Liver (tissue), 9 donors: ENCODE results near the gene PPP3CA. TPM values are rescaled to one million over a fixed set of nuclear protein-coding genes. Genes with fewer than 3 reads are reported as not detected.

Experiments
- DNase-seq: peaks from one replicate; pipeline ENCODE4 v3.0.0-alpha.2; 2017; ENCODE audit warnings: low spot score
- H3K27ac ChIP-seq, 2 donors: one replicate each; pipeline ENCODE4 v1.7.0; 2013; ENCODE audit warnings: inconsistent platforms in 2 of 2, low read length in 2 of 2, control low read depth in 1 of 2, low read depth in 1 of 2, mild to moderate bottlenecking in 1 of 2
- H3K27me3 ChIP-seq, 4 donors: one replicate each; pipeline versions ENCODE4 v1.6.1 to v1.7.0; 2013; ENCODE audit warnings: low read length in 3 of 4, inconsistent platforms in 1 of 4, mild to moderate bottlenecking in 1 of 4, moderate library complexity in 1 of 4; ENCODE audit not compliant: control insufficient read depth in 4 of 4, insufficient read depth in 4 of 4
- H3K36me3 ChIP-seq, 4 donors: one replicate each; pipeline versions ENCODE4 v1.6.1 to v1.7.0; 2013; ENCODE audit warnings: low read length in 3 of 4, mild to moderate bottlenecking in 3 of 4, low read depth in 1 of 4, moderate library complexity in 1 of 4; ENCODE audit not compliant: control insufficient read depth in 4 of 4, insufficient read depth in 3 of 4
- H3K4me1 ChIP-seq, 4 donors: one replicate each; pipeline versions ENCODE4 v1.6.1 to v1.7.0; 2013; ENCODE audit warnings: low read length in 3 of 4, mild to moderate bottlenecking in 3 of 4, moderate library complexity in 1 of 4; ENCODE audit not compliant: control insufficient read depth in 4 of 4, insufficient read depth in 4 of 4
- H3K4me3 ChIP-seq, 3 donors: one replicate each; pipeline versions ENCODE4 v1.6.1 to v1.7.0; 2013; ENCODE audit warnings: low read length in 3 of 3, control low read depth in 1 of 3, low read depth in 1 of 3, mild to moderate bottlenecking in 1 of 3
- H3K9ac ChIP-seq, 2 donors: one replicate each; pipeline ENCODE4 v1.7.0; 2013; ENCODE audit warnings: low read length in 2 of 2, mild to moderate bottlenecking in 2 of 2, moderate library complexity in 2 of 2, control low read depth in 1 of 2, low read depth in 1 of 2
- H3K9me3 ChIP-seq, 4 donors: one replicate each; pipeline versions ENCODE4 v1.6.1 to v1.7.0; 2013; ENCODE audit warnings: low read length in 3 of 4; ENCODE audit not compliant: control insufficient read depth in 4 of 4
- EGR1 ChIP-seq, 2 donors: IDR thresholded peaks; 2 replicates each; pipeline ENCODE4 v1.6.1; 2016 to 2018; ENCODE audit warnings: antibody characterized with exemption in 2 of 2, low read depth in 2 of 2
- FOXA1 ChIP-seq: IDR thresholded peaks from 2 replicates; pipeline ENCODE4 v1.6.1; 2016; ENCODE audit warnings: antibody characterized with exemption
- FOXA2 ChIP-seq: IDR thresholded peaks from 2 replicates; pipeline ENCODE4 v1.6.1; 2016; ENCODE audit warnings: antibody characterized with exemption
- GABPA ChIP-seq, 2 donors: IDR thresholded peaks in 1 of 2; conservative IDR thresholded peaks in 1 of 2; 2 replicates each; pipeline ENCODE4 v1.6.1; 2016; ENCODE audit warnings: antibody characterized with exemption in 2 of 2, mild to moderate bottlenecking in 1 of 2, moderate library complexity in 1 of 2
- HNF4A ChIP-seq, 2 donors: conservative IDR thresholded peaks; 2 replicates each; pipeline ENCODE4 v1.6.1; 2016; ENCODE audit warnings: antibody characterized with exemption in 2 of 2, mild to moderate bottlenecking in 2 of 2
- HNF4G ChIP-seq: IDR thresholded peaks from 2 replicates; pipeline ENCODE4 v1.6.1; 2016; ENCODE audit warnings: antibody characterized with exemption
- NR2F2 ChIP-seq: IDR thresholded peaks from 2 replicates; pipeline ENCODE4 v1.6.1; 2016; ENCODE audit warnings: antibody characterized with exemption
- RAD21 ChIP-seq, 2 donors: IDR thresholded peaks; 2 replicates each; pipeline ENCODE4 v1.6.1; 2016; ENCODE audit warnings: antibody characterized with exemption in 2 of 2, mild to moderate bottlenecking in 2 of 2
- RXRA ChIP-seq, 2 donors: IDR thresholded peaks; 2 replicates each; pipeline ENCODE4 v1.6.1; 2017 to 2018; ENCODE audit warnings: antibody characterized with exemption in 2 of 2, mild to moderate bottlenecking in 1 of 2
- SP1 ChIP-seq: IDR thresholded peaks from 2 replicates; pipeline ENCODE4 v1.6.1; 2018; ENCODE audit warnings: antibody characterized with exemption, mild to moderate bottlenecking
- YY1 ChIP-seq: IDR thresholded peaks from 2 replicates; pipeline ENCODE4 v1.6.1; 2016; ENCODE audit warnings: antibody characterized with exemption, mild to moderate bottlenecking
- WGBS: extraction: QIAGEN DNeasy Blood & Tissue Kit; methylation state at CpG from one replicate; pipeline ENCODE4 v1.1.7; 2013; 5-methylcytosine and 5-hydroxymethylcytosine counted together
- polyA plus RNA-seq, 2 donors: library from polyadenylated mRNA; stranded (reverse) in 1 of 2; unstranded in 1 of 2; fragments of 200-250 nt in 1 of 2; fragments of >200 nt in 1 of 2; fragmentation: Nextera tagmentation in 1 of 2; extraction: Ambion mirVana in 1 of 2; gene quantifications; one replicate each; pipeline versions ENCODE4 v1.2.1 to v1.2.3, GENCODE V29; 2013 to 2015
- total RNA-seq, 2 donors: library from RNA; depleted of rRNA; stranded (reverse); fragments of >200 nt; gene quantifications; one replicate each; pipeline ENCODE4 v1.2.3, GENCODE V29; 2014
- TF ChIP-seq, protein P1 (sequence below): IDR thresholded peaks from 2 replicates; pipeline ENCODE4 v1.6.1; 2016; ENCODE audit warnings: antibody characterized with exemption
- TF ChIP-seq, protein P2 (sequence below): fragments of 150-350 bp; IDR thresholded peaks from 2 replicates; pipeline ENCODE4 v1.5.1; 2017; ENCODE audit warnings: improper control_type of control experiment, low read depth, low read length; ENCODE audit not compliant: missing input control
- TF ChIP-seq, protein P3 (sequence below): IDR thresholded peaks from 2 replicates; pipeline ENCODE4 v1.6.1; 2016; ENCODE audit warnings: antibody characterized with exemption, mild to moderate bottlenecking
- TF ChIP-seq, protein P4 (sequence below): IDR thresholded peaks from 2 replicates; pipeline ENCODE4 v1.6.1; 2016; ENCODE audit warnings: antibody characterized with exemption
- TF ChIP-seq, protein P5 (sequence below): IDR thresholded peaks from 2 replicates; pipeline ENCODE4 v1.6.1; 2016; ENCODE audit warnings: antibody characterized with exemption
- donor health status: healthy.
- donor health status: healthy.
- donor health status: healthy.
- donor health status: healthy.
- donor health status: healthy.

Gene PPP3CA
- total and polyA plus RNA-seq, 4 donors = 3.6 to 18.2 (median 14.2) TPM

DNA sequence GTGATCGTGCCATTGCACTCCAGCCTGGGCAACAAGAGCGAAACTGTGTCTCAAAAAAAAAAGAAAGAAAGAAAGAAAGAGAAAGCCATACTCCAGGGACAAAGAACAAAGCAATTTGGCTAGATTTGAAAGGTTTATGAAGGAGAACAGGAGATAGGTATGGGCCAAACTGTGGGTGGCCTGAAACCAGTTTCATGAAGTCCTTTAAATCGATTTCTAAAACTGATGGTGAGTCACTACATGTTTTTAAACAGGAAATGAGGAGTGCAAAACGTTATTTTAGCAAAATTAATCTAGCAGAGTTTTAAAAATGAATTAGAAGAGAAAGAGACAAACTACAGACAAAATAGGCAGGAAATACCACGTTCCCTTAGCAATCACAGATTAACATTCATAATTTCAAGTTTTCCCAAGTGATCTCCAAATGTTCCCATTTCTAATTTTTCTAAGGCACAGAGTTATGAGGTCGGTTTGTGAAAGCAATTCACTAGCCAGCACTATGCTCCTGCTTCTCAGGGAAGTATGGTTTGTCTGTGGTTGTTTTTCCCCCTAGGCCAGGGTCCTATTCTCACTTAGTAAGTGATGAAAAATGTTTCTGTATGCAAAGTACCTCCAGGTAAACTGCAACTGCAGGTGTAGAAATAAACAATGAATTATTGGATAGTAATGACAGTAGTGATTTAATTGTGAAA lies 190.6 kb downstream of the PPP3CA start:
- TF ChIP-seq SP1 (no peak), RXRA (IDR thresholded peaks at IDR 0.05) (no peak), NR2F2 (no peak), RAD21 (IDR thresholded peaks at IDR 0.05) (no peak), YY1 (no peak), GABPA (IDR thresholded peaks at IDR 0.05 in 1 of 2, conservative IDR thresholded peaks at IDR 0.05 in 1 of 2) (no peak), HNF4G (no peak), FOXA1 (no peak), FOXA2 (no peak), EGR1 (IDR thresholded peaks at IDR 0.05; ENCODE audit: low read depth in 2 of 2) (no peak), HNF4A (conservative IDR thresholded peaks at IDR 0.05) (no peak)
- TF ChIP-seq, protein P1, sequence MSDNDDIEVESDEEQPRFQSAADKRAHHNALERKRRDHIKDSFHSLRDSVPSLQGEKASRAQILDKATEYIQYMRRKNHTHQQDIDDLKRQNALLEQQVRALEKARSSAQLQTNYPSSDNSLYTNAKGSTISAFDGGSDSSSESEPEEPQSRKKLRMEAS = no peak
- TF ChIP-seq, protein P2, sequence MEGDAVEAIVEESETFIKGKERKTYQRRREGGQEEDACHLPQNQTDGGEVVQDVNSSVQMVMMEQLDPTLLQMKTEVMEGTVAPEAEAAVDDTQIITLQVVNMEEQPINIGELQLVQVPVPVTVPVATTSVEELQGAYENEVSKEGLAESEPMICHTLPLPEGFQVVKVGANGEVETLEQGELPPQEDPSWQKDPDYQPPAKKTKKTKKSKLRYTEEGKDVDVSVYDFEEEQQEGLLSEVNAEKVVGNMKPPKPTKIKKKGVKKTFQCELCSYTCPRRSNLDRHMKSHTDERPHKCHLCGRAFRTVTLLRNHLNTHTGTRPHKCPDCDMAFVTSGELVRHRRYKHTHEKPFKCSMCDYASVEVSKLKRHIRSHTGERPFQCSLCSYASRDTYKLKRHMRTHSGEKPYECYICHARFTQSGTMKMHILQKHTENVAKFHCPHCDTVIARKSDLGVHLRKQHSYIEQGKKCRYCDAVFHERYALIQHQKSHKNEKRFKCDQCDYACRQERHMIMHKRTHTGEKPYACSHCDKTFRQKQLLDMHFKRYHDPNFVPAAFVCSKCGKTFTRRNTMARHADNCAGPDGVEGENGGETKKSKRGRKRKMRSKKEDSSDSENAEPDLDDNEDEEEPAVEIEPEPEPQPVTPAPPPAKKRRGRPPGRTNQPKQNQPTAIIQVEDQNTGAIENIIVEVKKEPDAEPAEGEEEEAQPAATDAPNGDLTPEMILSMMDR = no peak
- TF ChIP-seq, protein P3, sequence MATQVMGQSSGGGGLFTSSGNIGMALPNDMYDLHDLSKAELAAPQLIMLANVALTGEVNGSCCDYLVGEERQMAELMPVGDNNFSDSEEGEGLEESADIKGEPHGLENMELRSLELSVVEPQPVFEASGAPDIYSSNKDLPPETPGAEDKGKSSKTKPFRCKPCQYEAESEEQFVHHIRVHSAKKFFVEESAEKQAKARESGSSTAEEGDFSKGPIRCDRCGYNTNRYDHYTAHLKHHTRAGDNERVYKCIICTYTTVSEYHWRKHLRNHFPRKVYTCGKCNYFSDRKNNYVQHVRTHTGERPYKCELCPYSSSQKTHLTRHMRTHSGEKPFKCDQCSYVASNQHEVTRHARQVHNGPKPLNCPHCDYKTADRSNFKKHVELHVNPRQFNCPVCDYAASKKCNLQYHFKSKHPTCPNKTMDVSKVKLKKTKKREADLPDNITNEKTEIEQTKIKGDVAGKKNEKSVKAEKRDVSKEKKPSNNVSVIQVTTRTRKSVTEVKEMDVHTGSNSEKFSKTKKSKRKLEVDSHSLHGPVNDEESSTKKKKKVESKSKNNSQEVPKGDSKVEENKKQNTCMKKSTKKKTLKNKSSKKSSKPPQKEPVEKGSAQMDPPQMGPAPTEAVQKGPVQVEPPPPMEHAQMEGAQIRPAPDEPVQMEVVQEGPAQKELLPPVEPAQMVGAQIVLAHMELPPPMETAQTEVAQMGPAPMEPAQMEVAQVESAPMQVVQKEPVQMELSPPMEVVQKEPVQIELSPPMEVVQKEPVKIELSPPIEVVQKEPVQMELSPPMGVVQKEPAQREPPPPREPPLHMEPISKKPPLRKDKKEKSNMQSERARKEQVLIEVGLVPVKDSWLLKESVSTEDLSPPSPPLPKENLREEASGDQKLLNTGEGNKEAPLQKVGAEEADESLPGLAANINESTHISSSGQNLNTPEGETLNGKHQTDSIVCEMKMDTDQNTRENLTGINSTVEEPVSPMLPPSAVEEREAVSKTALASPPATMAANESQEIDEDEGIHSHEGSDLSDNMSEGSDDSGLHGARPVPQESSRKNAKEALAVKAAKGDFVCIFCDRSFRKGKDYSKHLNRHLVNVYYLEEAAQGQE = no peak
- TF ChIP-seq, protein P4, sequence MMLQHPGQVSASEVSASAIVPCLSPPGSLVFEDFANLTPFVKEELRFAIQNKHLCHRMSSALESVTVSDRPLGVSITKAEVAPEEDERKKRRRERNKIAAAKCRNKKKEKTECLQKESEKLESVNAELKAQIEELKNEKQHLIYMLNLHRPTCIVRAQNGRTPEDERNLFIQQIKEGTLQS = no peak
- TF ChIP-seq, protein P5, sequence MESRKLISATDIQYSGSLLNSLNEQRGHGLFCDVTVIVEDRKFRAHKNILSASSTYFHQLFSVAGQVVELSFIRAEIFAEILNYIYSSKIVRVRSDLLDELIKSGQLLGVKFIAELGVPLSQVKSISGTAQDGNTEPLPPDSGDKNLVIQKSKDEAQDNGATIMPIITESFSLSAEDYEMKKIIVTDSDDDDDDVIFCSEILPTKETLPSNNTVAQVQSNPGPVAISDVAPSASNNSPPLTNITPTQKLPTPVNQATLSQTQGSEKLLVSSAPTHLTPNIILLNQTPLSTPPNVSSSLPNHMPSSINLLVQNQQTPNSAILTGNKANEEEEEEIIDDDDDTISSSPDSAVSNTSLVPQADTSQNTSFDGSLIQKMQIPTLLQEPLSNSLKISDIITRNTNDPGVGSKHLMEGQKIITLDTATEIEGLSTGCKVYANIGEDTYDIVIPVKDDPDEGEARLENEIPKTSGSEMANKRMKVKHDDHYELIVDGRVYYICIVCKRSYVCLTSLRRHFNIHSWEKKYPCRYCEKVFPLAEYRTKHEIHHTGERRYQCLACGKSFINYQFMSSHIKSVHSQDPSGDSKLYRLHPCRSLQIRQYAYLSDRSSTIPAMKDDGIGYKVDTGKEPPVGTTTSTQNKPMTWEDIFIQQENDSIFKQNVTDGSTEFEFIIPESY = no peak
- Histone ChIP-seq H3K27me3 (no peaks in the 10 kb centered on the region), H3K9ac (no peak overlapping the region), H3K4me1 (no peaks in the 10 kb centered on the region), H3K27ac (no peak overlapping the region), H3K4me3 (no peak overlapping the region), H3K9me3 (no peaks in the 10 kb centered on the region), H3K36me3 (no peaks in the 10 kb centered on the region)
- WGBS = 85% methylated on average over 6 of the region's 6 CpGs
- no peak for DNase-seq
